Subcutaneous adipose tissue (tissue), 4 donors: ENCODE measurements around the gene ZMIZ2. TPM values are rescaled to one million over a fixed set of nuclear protein-coding genes. Genes with fewer than 3 reads are reported as not detected.

Experiments used
- total RNA-seq, 4 donors: library from RNA; depleted of rRNA; stranded (reverse); fragments of >200 nt; gene quantifications; one replicate each; pipeline ENCODE4 v1.1.0, GENCODE V29; 2016
- TF ChIP-seq, protein P1 (sequence below): fragments of 450-650 bp; IDR thresholded peaks from one replicate; pipeline ENCODE4 v1.5.1; 2016; ENCODE audit warnings: low read depth, mild to moderate bottlenecking, control low read depth, antibody characterized with exemption, moderate library complexity

Gene ZMIZ2, protein sequence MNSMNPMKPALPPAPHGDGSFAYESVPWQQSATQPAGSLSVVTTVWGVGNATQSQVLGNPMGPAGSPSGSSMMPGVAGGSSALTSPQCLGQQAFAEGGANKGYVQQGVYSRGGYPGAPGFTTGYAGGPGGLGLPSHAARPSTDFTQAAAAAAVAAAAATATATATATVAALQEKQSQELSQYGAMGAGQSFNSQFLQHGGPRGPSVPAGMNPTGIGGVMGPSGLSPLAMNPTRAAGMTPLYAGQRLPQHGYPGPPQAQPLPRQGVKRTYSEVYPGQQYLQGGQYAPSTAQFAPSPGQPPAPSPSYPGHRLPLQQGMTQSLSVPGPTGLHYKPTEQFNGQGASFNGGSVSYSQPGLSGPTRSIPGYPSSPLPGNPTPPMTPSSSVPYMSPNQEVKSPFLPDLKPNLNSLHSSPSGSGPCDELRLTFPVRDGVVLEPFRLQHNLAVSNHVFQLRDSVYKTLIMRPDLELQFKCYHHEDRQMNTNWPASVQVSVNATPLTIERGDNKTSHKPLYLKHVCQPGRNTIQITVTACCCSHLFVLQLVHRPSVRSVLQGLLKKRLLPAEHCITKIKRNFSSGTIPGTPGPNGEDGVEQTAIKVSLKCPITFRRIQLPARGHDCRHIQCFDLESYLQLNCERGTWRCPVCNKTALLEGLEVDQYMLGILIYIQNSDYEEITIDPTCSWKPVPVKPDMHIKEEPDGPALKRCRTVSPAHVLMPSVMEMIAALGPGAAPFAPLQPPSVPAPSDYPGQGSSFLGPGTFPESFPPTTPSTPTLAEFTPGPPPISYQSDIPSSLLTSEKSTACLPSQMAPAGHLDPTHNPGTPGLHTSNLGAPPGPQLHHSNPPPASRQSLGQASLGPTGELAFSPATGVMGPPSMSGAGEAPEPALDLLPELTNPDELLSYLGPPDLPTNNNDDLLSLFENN
- total RNA-seq, result 10 to 100 TPM in 3 of 4 donors, 1 to 10 TPM in 1; 7.3 to 21.1 (median 12.2) TPM

DNA sequence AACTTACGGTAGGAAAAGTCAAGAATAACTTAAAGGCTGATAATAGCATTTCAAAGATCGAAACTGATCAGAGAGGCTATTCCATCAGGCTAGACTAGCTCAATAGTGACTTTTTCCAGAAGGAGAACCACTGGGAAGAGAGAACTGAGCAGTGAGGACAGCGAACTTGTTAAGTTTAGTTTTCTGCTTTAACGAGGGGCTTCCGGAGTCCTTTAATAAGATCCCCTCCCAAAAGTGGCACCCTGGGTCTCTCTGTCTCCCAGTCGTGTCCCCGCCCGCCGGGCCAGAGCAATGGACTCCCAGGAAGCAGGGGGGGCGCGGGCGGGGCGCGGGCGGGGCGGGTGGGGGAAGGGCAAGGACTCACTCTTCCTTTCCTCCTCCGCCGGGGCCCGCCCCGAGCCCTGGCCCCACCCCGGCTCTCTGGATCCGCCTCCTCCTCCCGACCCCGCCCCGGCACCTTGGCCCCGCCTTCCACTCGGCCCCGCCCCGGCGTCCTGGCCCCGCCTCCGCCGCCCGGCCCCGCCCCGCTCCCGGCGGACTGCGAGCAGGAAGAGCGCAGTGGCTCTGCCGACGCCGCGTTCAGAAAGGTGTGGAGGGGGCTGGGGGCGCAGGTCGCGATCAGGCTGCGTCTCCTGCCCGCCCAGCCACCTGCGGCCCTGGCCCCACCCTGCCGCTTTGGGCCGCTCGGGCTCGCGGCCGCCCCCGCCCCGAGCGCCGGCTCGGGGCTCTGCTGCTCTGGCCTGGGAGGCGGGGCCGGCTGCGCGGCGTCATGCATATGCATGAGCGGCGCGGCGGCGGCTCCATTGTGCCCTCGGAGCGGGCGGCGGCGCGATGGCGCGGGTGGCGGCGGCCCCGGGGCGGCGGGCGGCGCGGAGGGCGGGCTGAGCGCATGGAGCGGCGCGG lies at the start of gene ZMIZ2:
Gene ZMIZ2, plus strand, starts transcription at position 803 of the 903 bp plus-strand sequence. CDS start 7,403 bp downstream, outside the sequence.
- TF ChIP-seq, protein P1, sequence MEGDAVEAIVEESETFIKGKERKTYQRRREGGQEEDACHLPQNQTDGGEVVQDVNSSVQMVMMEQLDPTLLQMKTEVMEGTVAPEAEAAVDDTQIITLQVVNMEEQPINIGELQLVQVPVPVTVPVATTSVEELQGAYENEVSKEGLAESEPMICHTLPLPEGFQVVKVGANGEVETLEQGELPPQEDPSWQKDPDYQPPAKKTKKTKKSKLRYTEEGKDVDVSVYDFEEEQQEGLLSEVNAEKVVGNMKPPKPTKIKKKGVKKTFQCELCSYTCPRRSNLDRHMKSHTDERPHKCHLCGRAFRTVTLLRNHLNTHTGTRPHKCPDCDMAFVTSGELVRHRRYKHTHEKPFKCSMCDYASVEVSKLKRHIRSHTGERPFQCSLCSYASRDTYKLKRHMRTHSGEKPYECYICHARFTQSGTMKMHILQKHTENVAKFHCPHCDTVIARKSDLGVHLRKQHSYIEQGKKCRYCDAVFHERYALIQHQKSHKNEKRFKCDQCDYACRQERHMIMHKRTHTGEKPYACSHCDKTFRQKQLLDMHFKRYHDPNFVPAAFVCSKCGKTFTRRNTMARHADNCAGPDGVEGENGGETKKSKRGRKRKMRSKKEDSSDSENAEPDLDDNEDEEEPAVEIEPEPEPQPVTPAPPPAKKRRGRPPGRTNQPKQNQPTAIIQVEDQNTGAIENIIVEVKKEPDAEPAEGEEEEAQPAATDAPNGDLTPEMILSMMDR, result no peak

DNA sequence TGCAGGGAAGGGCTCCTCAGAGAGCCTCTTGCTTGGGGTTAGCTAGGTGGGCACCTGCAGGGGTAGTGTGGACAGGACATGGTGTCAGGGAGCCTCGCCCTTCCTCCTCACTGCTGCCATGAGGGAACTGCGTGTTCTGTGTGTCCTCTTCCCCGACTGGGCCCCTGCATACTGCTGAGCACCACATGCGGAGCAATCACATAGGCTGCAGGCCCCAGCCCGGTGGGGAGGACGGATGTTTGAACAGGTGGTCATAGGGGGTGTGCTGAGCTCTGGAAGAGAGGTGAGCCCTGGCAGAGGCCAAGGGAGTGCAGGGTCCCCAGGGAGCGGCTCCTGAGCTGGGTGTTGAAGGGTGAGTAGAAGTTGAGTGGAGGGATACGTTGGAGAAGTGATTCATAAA lies 48.3 kb upstream of the ZMIZ2 start:
- TF ChIP-seq, protein P1, result no peak

DNA sequence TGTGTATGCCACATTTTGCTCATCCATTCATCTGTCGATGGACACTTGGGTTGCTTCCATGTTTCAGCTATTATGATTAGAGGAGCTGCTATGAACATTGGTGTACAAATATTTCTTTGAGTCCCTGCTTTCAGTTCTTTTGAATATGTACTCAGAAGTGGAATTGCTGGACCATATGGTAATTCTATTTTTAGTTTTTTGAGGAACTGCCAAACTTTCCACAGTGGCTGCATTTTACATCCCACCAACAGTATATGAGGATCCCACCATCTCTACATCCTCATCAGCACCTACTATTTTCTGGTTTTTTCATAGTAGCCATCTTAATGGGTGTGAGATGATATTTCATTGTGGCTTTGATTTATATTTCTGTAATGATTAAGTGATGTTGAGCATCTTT lies 44.7 kb upstream of the ZMIZ2 start:
- TF ChIP-seq, protein P1, result no peak

DNA sequence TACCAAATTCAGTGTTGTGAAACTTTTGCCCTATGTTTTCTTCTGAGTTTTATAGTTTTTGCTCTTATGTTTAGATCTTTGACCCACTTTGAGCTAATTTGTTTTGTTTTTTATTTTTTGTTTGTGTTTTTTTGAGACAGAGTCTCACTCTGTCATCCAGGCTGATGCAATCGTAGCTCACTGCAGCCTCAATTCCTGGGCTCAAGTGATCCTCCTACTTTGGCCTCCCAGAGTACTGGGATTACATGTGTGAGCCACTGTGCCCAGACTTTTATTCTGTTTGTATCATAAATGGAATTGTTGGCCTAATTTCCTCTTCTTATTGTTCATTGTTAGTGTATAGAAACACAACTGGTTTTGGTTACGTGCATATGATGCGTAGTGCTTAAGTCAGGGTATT lies 43.2 kb upstream of the ZMIZ2 start:
- TF ChIP-seq, protein P1, result no peak

DNA sequence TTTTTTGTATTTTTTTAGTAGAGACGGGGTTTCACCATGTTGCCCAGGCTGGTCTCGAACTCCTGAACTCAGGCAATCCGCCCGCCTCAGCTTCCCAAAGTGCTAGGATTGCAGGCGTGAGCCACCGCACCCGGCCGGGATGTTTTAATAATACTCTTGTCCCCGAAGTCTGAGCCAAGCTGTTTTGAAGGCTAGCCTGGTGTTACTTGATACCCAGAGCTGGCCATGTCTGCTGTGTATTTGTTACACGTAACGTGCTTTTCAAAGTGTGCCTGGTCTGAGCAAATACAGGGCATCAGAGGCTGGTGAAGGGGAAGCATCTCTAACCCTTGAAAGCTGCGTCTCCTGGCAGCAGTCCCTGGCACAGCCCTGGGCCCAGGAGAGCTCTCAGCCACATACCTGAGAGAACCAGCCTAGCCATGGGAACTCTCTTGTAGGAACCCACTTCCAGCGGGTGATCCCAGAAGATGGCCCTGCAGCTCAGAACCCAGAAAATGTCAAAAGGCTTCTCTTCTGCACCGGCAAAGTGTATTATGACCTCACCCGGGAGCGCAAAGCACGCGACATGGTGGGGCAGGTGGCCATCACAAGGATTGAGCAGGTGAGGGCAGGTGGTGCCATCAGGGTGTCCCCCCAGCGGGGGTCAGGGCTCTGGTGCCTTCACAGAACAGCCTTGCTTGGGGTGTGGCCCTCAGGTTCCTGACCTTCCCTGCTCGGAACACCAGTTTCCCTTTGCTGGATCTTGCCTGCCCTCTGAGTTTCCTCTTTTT lies 41.7 kb upstream of the ZMIZ2 start:
- TF ChIP-seq, protein P1, result no peak

DNA sequence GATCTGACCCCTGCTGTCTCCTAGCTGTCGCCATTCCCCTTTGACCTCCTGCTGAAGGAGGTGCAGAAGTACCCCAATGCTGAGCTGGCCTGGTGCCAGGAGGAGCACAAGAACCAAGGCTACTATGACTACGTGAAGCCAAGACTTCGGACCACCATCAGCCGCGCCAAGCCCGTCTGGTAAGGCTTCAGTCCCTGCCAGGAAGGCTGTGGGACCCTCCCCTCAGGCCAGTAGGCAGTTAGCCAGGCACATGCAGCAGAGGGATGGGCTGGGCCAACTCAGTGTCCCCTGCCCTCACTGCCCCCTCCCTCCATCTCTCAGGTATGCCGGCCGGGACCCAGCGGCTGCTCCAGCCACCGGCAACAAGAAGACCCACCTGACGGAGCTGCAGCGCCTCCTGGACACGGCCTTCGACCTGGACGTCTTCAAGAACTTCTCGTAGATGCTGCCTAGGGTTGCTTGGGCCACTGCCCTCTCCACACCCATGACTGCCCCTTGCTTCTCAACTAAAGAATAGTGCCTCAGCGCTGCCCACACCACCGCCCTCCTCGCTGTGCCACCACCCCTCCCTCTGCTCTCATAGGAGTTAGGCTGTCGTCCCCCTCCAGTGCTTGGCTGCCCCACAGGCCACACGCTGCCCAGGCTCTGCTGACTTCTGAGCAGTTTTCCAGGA lies 41.0 kb upstream of the ZMIZ2 start:
- TF ChIP-seq, protein P1, result no peak
